ENCODE results near the gene TNNI2. TPM values are rescaled to one million over a fixed set of nuclear protein-coding genes. Genes with fewer than 3 reads are reported as not detected.

TNNI2 gene
- total and polyA plus RNA-seq, 10 of the 15 experiments (the other 5 are each of a cell fraction or from before 2014, with no cell fraction given), result 0.14 to 0.79 (median 0.37) TPM; not detected in 4

GRCh38 chr11:1810761-1811160 is 28.0 kb upstream of the TNNI2 start:
- intact Hi-C loops (cut with micrococcal nuclease; ENCODE audit: unreplicated experiment), result no loop called here
- ChIA-PET RAD21 (ENCODE audit: unreplicated experiment) (no interaction called here), POLR2A (no interaction called here), SMC1A (ENCODE audit: uncharacterized antibody, unreplicated experiment) (no interaction called here), CTCF (no interaction called here)
- Histone ChIP-seq H4K20me1 (ENCODE audit: control insufficient read depth, insufficient read depth) (no peaks in the 10 kb centered on the region), H3K4me1 (ENCODE audit: control insufficient read depth, insufficient read depth, low read length) (no peaks in the 10 kb centered on the region), H3K9me3 (replicated peaks; ENCODE audit: control insufficient read depth, insufficient read depth, low read length) (peaks cover 2% of the 10 kb centered on the region; the same call in 1 of the 3 replicates), H3K27me3 (replicated peaks in 1 of 2; ENCODE audit: control insufficient read depth in 2 of 2, insufficient read depth in 2 of 2, low read length in 1 of 2) (0 out of 4 replicates have a peak, but pooled peaks cover 0 to 1% of the 10 kb centered on the region in 2 experiments), H3K4me2 (ENCODE audit: control insufficient read depth, insufficient read depth) (no peak overlapping the region), H3K4me3 (no peak overlapping the region), H3K27ac (ENCODE audit: control insufficient read depth, insufficient read depth) (no peak overlapping the region), H2AFZ (ENCODE audit: control insufficient read depth, low read depth, low read length) (no peak overlapping the region), H3K9ac (ENCODE audit: control insufficient read depth, insufficient read depth, low read length) (no peak overlapping the region), H3K79me2 (ENCODE audit: control insufficient read depth, insufficient read depth, low read length) (no peaks in the 10 kb centered on the region), H3K36me3 (ENCODE audit: control insufficient read depth in 2 of 2, insufficient read depth in 2 of 2, low read length in 1 of 2) (no peaks in the 10 kb centered on the region)
- FAIRE-seq (no peak), ATAC-seq (no peak), DNase-seq (ENCODE audit: low read depth, low spot score) (no peak)
- in situ Hi-C loops (cut with MboI), result no loop called here
- WGBS (ENCODE audit: insufficient coverage, insufficient replicate concordance, low lambda C conversion rate, missing lambda C conversion rate), result 18% methylated on average over 10 of the region's 10 CpGs
- no peak for TF ChIP-seq SP1 (IDR thresholded peaks at IDR 0.05; ENCODE audit: low read depth, low read length)
- no peak for TF ChIP-seq EGR1 (IDR thresholded peaks at IDR 0.05; ENCODE audit: borderline replicate concordance in 1 of 2, low read depth in 2 of 2, low read length in 2 of 2)
- TF ChIP-seq NBN (IDR thresholded peaks at IDR 0.05), result no peak
- TF ChIP-seq ATF3 (IDR thresholded peaks at IDR 0.05; ENCODE audit: borderline replicate concordance, extremely low read depth, low read depth, low read length), result no peak
- no peak for TF ChIP-seq MEF2A (IDR thresholded peaks at IDR 0.05; ENCODE audit: insufficient read depth, low read depth, low read length)
- no peak for TF ChIP-seq SPI1 (IDR thresholded peaks at IDR 0.05; ENCODE audit: borderline replicate concordance, insufficient read depth, low read depth, low read length)
- BruUV-seq (replicated peaks), result no TSS peak

- ChIA-PET POLR2A (no interaction called here), CTCF (no interaction called here), RAD21 (ENCODE audit: unreplicated experiment) (no interaction called here), SMC1A (ENCODE audit: uncharacterized antibody, unreplicated experiment) (no interaction called here)
- Histone ChIP-seq H3K4me2 (ENCODE audit: control insufficient read depth, insufficient read depth) (no peak overlapping the region), H2AFZ (ENCODE audit: control insufficient read depth, low read depth, low read length) (no peak overlapping the region), H3K9me3 (replicated peaks; ENCODE audit: control insufficient read depth, insufficient read depth, low read length) (peaks cover 2% of the 10 kb centered on the region; the same call in 1 of the 3 replicates), H3K27me3 (replicated peaks in 1 of 2; ENCODE audit: control insufficient read depth in 2 of 2, insufficient read depth in 2 of 2, low read length in 1 of 2) (0 out of 4 replicates have a peak, but pooled peaks cover 0 to 1% of the 10 kb centered on the region in 2 experiments), H3K79me2 (ENCODE audit: control insufficient read depth, insufficient read depth, low read length) (no peaks in the 10 kb centered on the region), H3K9ac (ENCODE audit: control insufficient read depth, insufficient read depth, low read length) (no peak overlapping the region), H3K27ac (ENCODE audit: control insufficient read depth, insufficient read depth) (no peak overlapping the region), H4K20me1 (ENCODE audit: control insufficient read depth, insufficient read depth) (no peaks in the 10 kb centered on the region), H3K4me1 (ENCODE audit: control insufficient read depth, insufficient read depth, low read length) (no peaks in the 10 kb centered on the region), H3K36me3 (ENCODE audit: control insufficient read depth in 2 of 2, insufficient read depth in 2 of 2, low read length in 1 of 2) (no peaks in the 10 kb centered on the region), H3K4me3 (no peak overlapping the region)
- no peak for ATAC-seq
- FAIRE-seq, result no peak
- DNase-seq (ENCODE audit: low read depth, low spot score), result no peak
- no peak for TF ChIP-seq ASH2L (IDR thresholded peaks at IDR 0.05; ENCODE audit: borderline replicate concordance, low read depth)
- TF ChIP-seq ATF7 (IDR thresholded peaks at IDR 0.05; ENCODE audit: low read depth), result no peak
- no peak for TF ChIP-seq YBX1 (IDR thresholded peaks at IDR 0.05)
- TF ChIP-seq GATAD2B (conservative IDR thresholded peaks at IDR 0.05; ENCODE audit: low read depth), result no peak
- WGBS (ENCODE audit: insufficient coverage, insufficient replicate concordance, low lambda C conversion rate, missing lambda C conversion rate), result 19% methylated on average over 5 of the region's 5 CpGs
- in situ Hi-C loops (cut with MboI), result no loop called here
- intact Hi-C loops (cut with micrococcal nuclease; ENCODE audit: unreplicated experiment), result no loop called here
- BruUV-seq (replicated peaks), result no TSS peak
These were observed 26.5 kb upstream of the TNNI2 start for GRCh38 chr11:1812274-1812673.
